ENCODE data around the gene ZKSCAN3. TPM values are rescaled to one million over a fixed set of nuclear protein-coding genes. Genes with fewer than 3 reads are reported as not detected.
A peak's percentile ranks its signal among the peaks of the same experiment; 100 is the strongest.
"Not testable (repeated sequence)": the region's sequence is repeated elsewhere in the genome, so short reads cannot be mapped to it uniquely, and the experiment has no call there.

Gene ZKSCAN3
- polyA plus RNA-seq, 4 donors, result 8.8 to 12.2 (median 10.4) TPM

GRCh38 chr6:28340310-28341095, 9.2 kb upstream of the ZKSCAN3 start:
- no peak for DNase-seq (ENCODE audit: low read depth in 4 of 4, low spot score in 3 of 4)

GRCh38 chr6:28343898-28344677, 5.7 kb upstream of the ZKSCAN3 start:
- no peak for DNase-seq (ENCODE audit: low read depth in 4 of 4, low spot score in 3 of 4)

- DNase-seq (ENCODE audit: low read depth in 4 of 4, low spot score in 3 of 4), result no peak
Observed at GRCh38 chr6:28345201-28345600, 4.5 kb upstream of the ZKSCAN3 start.

- DNase-seq (ENCODE audit: low read depth in 4 of 4, low spot score in 3 of 4), result no peak
Observed at GRCh38 chr6:28347119-28347518, 2.6 kb upstream of the ZKSCAN3 start.

GRCh38 chr6:28349344-28349891, 329 bp upstream of the ZKSCAN3 start:
- no peak for DNase-seq (ENCODE audit: low read depth in 4 of 4, low spot score in 3 of 4)

- DNase-seq (ENCODE audit: low read depth in 4 of 4, low spot score in 3 of 4), result no peak
Observed at GRCh38 chr6:28351087-28351486, 1.3 kb downstream of the ZKSCAN3 start.

- DNase-seq (ENCODE audit: low read depth in 4 of 4, low spot score in 3 of 4), result no peak
Observed at GRCh38 chr6:28351493-28351925, 1.8 kb downstream of the ZKSCAN3 start.

GRCh38 chr6:28353356-28353755, 3.6 kb downstream of the ZKSCAN3 start:
- no peak for DNase-seq (ENCODE audit: low read depth in 4 of 4, low spot score in 3 of 4)

GRCh38 chr6:28353981-28354676, 4.4 kb downstream of the ZKSCAN3 start:
- DNase-seq (ENCODE audit: low read depth in 4 of 4, low spot score in 3 of 4), result no peak

- no peak for DNase-seq (ENCODE audit: low read depth in 4 of 4, low spot score in 3 of 4)
Observed at GRCh38 chr6:28354688-28355554, 5.2 kb downstream of the ZKSCAN3 start.

GRCh38 chr6:28355743-28356665, 6.3 kb downstream of the ZKSCAN3 start:
- peak in 3 of 4 donors; percentile 81 to 89 (median 81) for DNase-seq (ENCODE audit: low read depth in 4 of 4, low spot score in 3 of 4)

GRCh38 chr6:28356666-28357020, 6.9 kb downstream of the ZKSCAN3 start:
- DNase-seq (ENCODE audit: low read depth in 4 of 4, low spot score in 3 of 4), result no peak

- DNase-seq (ENCODE audit: low read depth in 4 of 4, low spot score in 3 of 4), result no peak
Observed at GRCh38 chr6:28357036-28357435, 7.3 kb downstream of the ZKSCAN3 start.

GRCh38 chr6:28359562-28359961, 9.8 kb downstream of the ZKSCAN3 start:
- not testable (repeated sequence) for DNase-seq (ENCODE audit: low read depth in 4 of 4, low spot score in 3 of 4)

GRCh38 chr6:28360961-28361360, 11.2 kb downstream of the ZKSCAN3 start:
- DNase-seq (ENCODE audit: low read depth in 4 of 4, low spot score in 3 of 4), result no peak

- not testable (repeated sequence) for DNase-seq (ENCODE audit: low read depth in 4 of 4, low spot score in 3 of 4)
Observed at GRCh38 chr6:28365590-28365989, 15.8 kb downstream of the ZKSCAN3 start.

- no peak for DNase-seq (ENCODE audit: low read depth in 4 of 4, low spot score in 3 of 4)
Observed at GRCh38 chr6:28368522-28368921, 18.8 kb downstream of the ZKSCAN3 start.

GRCh38 chr6:28369463-28369862, 19.7 kb downstream of the ZKSCAN3 start:
- DNase-seq (ENCODE audit: low read depth in 4 of 4, low spot score in 3 of 4), result no peak

GRCh38 chr6:28370440-28370839, 20.7 kb downstream of the ZKSCAN3 start:
- DNase-seq (ENCODE audit: low read depth in 4 of 4, low spot score in 3 of 4), result no peak

Measured in left renal pelvis (tissue), 4 donors.